Smooth muscle cell (in vitro differentiated cells): ENCODE measurements around the gene MAD2L2. TPM values are rescaled to one million over a fixed set of nuclear protein-coding genes. Genes with fewer than 3 reads are reported as not detected.

ENCODE experiments used
- DNase-seq: peaks from one replicate; lab custom pipeline; 2025; ENCODE audit not compliant: unreplicated experiment; lab: John Stamatoyannopoulos, UW
- H2AFZ ChIP-seq: fragments of 200-600 bp; sonication (generic); 2 replicates; pipeline ENCODE4 v1.6.0; 2016; ENCODE audit warnings: antibody characterized with exemption, low read depth, mild to moderate bottlenecking
- H3F3A ChIP-seq: fragments of 200-600 bp; sonication (generic); 2 replicates; pipeline ENCODE4 v1.6.0; 2017; ENCODE audit warnings: antibody characterized with exemption, low read depth
- H3K27ac ChIP-seq: fragments of 200-600 bp; sonication (generic); 2 replicates; pipeline ENCODE4 v1.5.1; 2016; ENCODE audit warnings: low read depth, mild to moderate bottlenecking
- H3K27me3 ChIP-seq: fragments of 200-600 bp; sonication (generic); 2 replicates; pipeline ENCODE4 v1.6.1; 2016; ENCODE audit warnings: low read depth, mild to moderate bottlenecking
- H3K36me3 ChIP-seq: fragments of 200-600 bp; sonication (generic); 2 replicates; pipeline ENCODE4 v1.5.1; 2016; ENCODE audit warnings: low read depth
- H3K4me1 ChIP-seq: fragments of 200-600 bp; sonication (generic); 2 replicates; pipeline ENCODE4 v1.5.1; 2016; ENCODE audit warnings: low read depth
- H3K4me2 ChIP-seq: fragments of 200-600 bp; sonication (generic); 2 replicates; pipeline ENCODE4 v1.6.0; 2016; ENCODE audit warnings: mild to moderate bottlenecking
- H3K4me3 ChIP-seq: fragments of 200-600 bp; sonication (generic); 2 replicates; pipeline ENCODE4 v1.5.1; 2016; ENCODE audit warnings: mild to moderate bottlenecking
- H3K79me2 ChIP-seq: fragments of 200-600 bp; sonication (generic); 2 replicates; pipeline ENCODE4 v1.6.0; 2016; ENCODE audit warnings: low read depth, mild to moderate bottlenecking
- H3K9ac ChIP-seq: fragments of 200-600 bp; sonication (generic); 2 replicates; pipeline ENCODE4 v1.6.0; 2016; ENCODE audit warnings: low read depth
- H3K9me3 ChIP-seq: fragments of 200-600 bp; sonication (generic); replicated peaks from 2 replicates; pipeline ENCODE4 v1.5.1; 2016; ENCODE audit warnings: low read depth
- H4K20me1 ChIP-seq: fragments of 200-600 bp; sonication (generic); 2 replicates; pipeline ENCODE4 v1.6.0; 2016; ENCODE audit warnings: low read depth
- CTCF ChIP-seq: fragments of 200-600 bp; sonication (generic); IDR thresholded peaks from 2 replicates; pipeline ENCODE4 v1.5.1; 2017; ENCODE audit warnings: borderline replicate concordance, mild to moderate bottlenecking, antibody characterized with exemption; ENCODE audit not compliant: insufficient read depth, poor library complexity, severe bottlenecking
- WGBS: methylation state at CpG from one replicate; pipeline ENCODE4 v1.1.7; 2016; ENCODE audit warnings: low lambda C conversion rate; 5-methylcytosine and 5-hydroxymethylcytosine counted together
- polyA plus RNA-seq: library from polyadenylated mRNA; unstranded; fragments of >200 nt; fragmentation: Nextera tagmentation; extraction: Ambion mirVana; gene quantifications from 2 replicates; pipeline ENCODE4 v1.2.1, GENCODE V29; 2016
- total RNA-seq: library from RNA; depleted of rRNA; stranded (reverse); fragments of >200 nt; gene quantifications from 2 replicates; pipeline ENCODE4 v1.2.3, GENCODE V29; 2014

The MAD2L2 gene
- total and polyA plus RNA-seq, 2 experiments from 2014 or later: 46.0 to 87.4 TPM

DNA sequence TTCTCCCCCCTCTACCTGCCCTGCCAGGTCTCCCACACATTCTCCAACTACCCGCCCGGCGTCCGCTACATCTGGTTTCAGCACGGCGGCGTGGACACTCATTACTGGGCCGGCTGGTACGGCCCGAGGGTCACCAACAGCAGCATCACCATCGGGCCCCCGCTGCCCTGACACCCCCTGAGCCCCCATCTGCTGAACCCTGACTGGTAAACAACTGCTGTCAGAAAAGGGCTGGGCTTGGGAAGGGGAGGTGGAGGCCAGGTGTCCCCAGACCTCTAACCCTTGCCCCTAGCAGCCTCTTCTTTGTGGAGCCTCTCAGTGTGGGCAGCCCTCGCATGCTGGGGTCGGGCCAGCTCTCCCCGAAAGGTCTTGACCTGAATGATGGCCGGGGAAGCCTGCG is 19.8 kb downstream of the MAD2L2 start:
- Histone ChIP-seq H3K79me2 (no peaks in the 10 kb centered on the region), H3K9ac (no peak overlapping the region), H3K36me3 (no peaks in the 10 kb centered on the region), H3K9me3 (no peaks in the 10 kb centered on the region), H4K20me1 (no peaks in the 10 kb centered on the region), H3K4me2 (no peak overlapping the region), H3K4me1 (no peaks in the 10 kb centered on the region), H3K4me3 (no peak overlapping the region), H3K27me3 (no peaks in the 10 kb centered on the region), H2AFZ (no peak overlapping the region), H3F3A (no peaks in the 10 kb centered on the region), H3K27ac (no peak overlapping the region)
- TF ChIP-seq CTCF: no peak
- WGBS: 97% methylated on average over 17 of the region's 17 CpGs
- no peak for DNase-seq

- H4K20me1 ChIP-seq: no peaks in the 10 kb centered on the region
- no peak overlapping the region for H3K27ac ChIP-seq
- no peaks in the 10 kb centered on the region for H3K36me3 ChIP-seq
- no peak for TF ChIP-seq CTCF
- H3K9me3 ChIP-seq: no peaks in the 10 kb centered on the region
- H3K4me2 ChIP-seq: no peak overlapping the region
- no peak for DNase-seq
- 94% methylated on average over 4 of the region's 4 CpGs for WGBS
- H3K27me3 ChIP-seq: no peaks in the 10 kb centered on the region
- H3K4me1 ChIP-seq: peaks cover 7% of the 10 kb centered on the region
- H2AFZ ChIP-seq: no peak overlapping the region
- H3K79me2 ChIP-seq: no peaks in the 10 kb centered on the region
- no peak overlapping the region for H3K4me3 ChIP-seq
- H3K9ac ChIP-seq: no peak overlapping the region
- no peaks in the 10 kb centered on the region for H3F3A ChIP-seq
Measured at GRCh38 chr1:11659748-11660147, 21.2 kb downstream of the MAD2L2 start.

- Histone ChIP-seq H3K27me3 (no peaks in the 10 kb centered on the region), H3F3A (no peaks in the 10 kb centered on the region), H3K79me2 (no peaks in the 10 kb centered on the region), H3K4me3 (no peak overlapping the region), H3K27ac (no peak overlapping the region), H3K4me2 (no peak overlapping the region), H4K20me1 (no peaks in the 10 kb centered on the region), H3K9me3 (no peaks in the 10 kb centered on the region), H3K36me3 (no peaks in the 10 kb centered on the region), H2AFZ (no peak overlapping the region), H3K9ac (no peak overlapping the region), H3K4me1 (peaks cover 7% of the 10 kb centered on the region)
- no peak for DNase-seq
- 97% methylated on average over 8 of the region's 23 CpGs for WGBS
- TF ChIP-seq CTCF: no peak
Measured at GRCh38 chr1:11658542-11658941, 22.4 kb downstream of the MAD2L2 start.

- peaks cover 7% of the 10 kb centered on the region for H3K4me1 ChIP-seq
- no peaks in the 10 kb centered on the region for H4K20me1 ChIP-seq
- H3K27me3 ChIP-seq: no peaks in the 10 kb centered on the region
- no peak overlapping the region for H3K4me3 ChIP-seq
- DNase-seq: no peak
- no peak overlapping the region for H3K4me2 ChIP-seq
- no peak for TF ChIP-seq CTCF
- H3F3A ChIP-seq: no peaks in the 10 kb centered on the region
- H3K27ac ChIP-seq: no peak overlapping the region
- no peak overlapping the region for H3K9ac ChIP-seq
- H3K79me2 ChIP-seq: no peaks in the 10 kb centered on the region
- no peak overlapping the region for H2AFZ ChIP-seq
- H3K9me3 ChIP-seq: no peaks in the 10 kb centered on the region
- H3K36me3 ChIP-seq: no peaks in the 10 kb centered on the region
- 96% methylated on average over 6 of the region's 6 CpGs for WGBS
Measured at GRCh38 chr1:11657654-11658053, 23.3 kb downstream of the MAD2L2 start.
